ES-I3 (cell line): ENCODE results near the gene SKAP1.

Experiments used
- H3K36me3 ChIP-seq: 2 replicates; pipeline ENCODE4 v1.6.1; 2013; ENCODE audit warnings: mild to moderate bottlenecking, low read length, control low read depth, moderate library complexity; ENCODE audit not compliant: insufficient read depth
- H3K4me1 ChIP-seq: 2 replicates; pipeline ENCODE4 v1.6.1; 2013; ENCODE audit warnings: mild to moderate bottlenecking, control low read depth, low read length; ENCODE audit not compliant: insufficient read depth
- H3K9ac ChIP-seq: 2 replicates; pipeline ENCODE4 v1.6.1; 2013; ENCODE audit warnings: low read depth, mild to moderate bottlenecking, low read length, moderate library complexity
- H3K9me3 ChIP-seq: 2 replicates; pipeline ENCODE4 v1.6.1; 2013; ENCODE audit warnings: mild to moderate bottlenecking, low read length, moderate library complexity; ENCODE audit not compliant: control insufficient read depth, insufficient read depth

The SKAP1 gene

GRCh38 chr17:48241770-48242497 is 188.1 kb downstream of the SKAP1 start:
- H3K9ac ChIP-seq, result no peak overlapping the region
- no peaks in the 10 kb centered on the region for H3K36me3 ChIP-seq
- peaks cover 33% of the 10 kb centered on the region for H3K4me1 ChIP-seq
- no peaks in the 10 kb centered on the region for H3K9me3 ChIP-seq

- Histone ChIP-seq H3K36me3 (no peaks in the 10 kb centered on the region), H3K9ac (no peak overlapping the region), H3K4me1 (peaks cover 27% of the 10 kb centered on the region), H3K9me3 (no peaks in the 10 kb centered on the region)
Measured at GRCh38 chr17:48241131-48241591, 188.9 kb downstream of the SKAP1 start.

- Histone ChIP-seq H3K9ac (no peak overlapping the region), H3K9me3 (no peaks in the 10 kb centered on the region), H3K36me3 (no peaks in the 10 kb centered on the region), H3K4me1 (peaks cover 27% of the 10 kb centered on the region)
Measured at GRCh38 chr17:48240562-48241130, 189.4 kb downstream of the SKAP1 start.

- H3K36me3 ChIP-seq, result no peaks in the 10 kb centered on the region
- peaks cover 27% of the 10 kb centered on the region for H3K4me1 ChIP-seq
- H3K9ac ChIP-seq, result no peak overlapping the region
- H3K9me3 ChIP-seq, result no peaks in the 10 kb centered on the region
Measured at GRCh38 chr17:48240122-48240521, 189.9 kb downstream of the SKAP1 start.

GRCh38 chr17:48239603-48239995 is 190.4 kb downstream of the SKAP1 start:
- Histone ChIP-seq H3K9me3 (no peaks in the 10 kb centered on the region), H3K4me1 (peaks cover 25% of the 10 kb centered on the region), H3K9ac (no peak overlapping the region), H3K36me3 (no peaks in the 10 kb centered on the region)

- H3K9ac ChIP-seq, result no peak overlapping the region
- H3K4me1 ChIP-seq, result peaks cover 20% of the 10 kb centered on the region
- no peaks in the 10 kb centered on the region for H3K36me3 ChIP-seq
- no peaks in the 10 kb centered on the region for H3K9me3 ChIP-seq
Measured at GRCh38 chr17:48238933-48239602, 190.9 kb downstream of the SKAP1 start.

- peaks cover 17% of the 10 kb centered on the region; the same call in 1 of the 2 replicates for H3K4me1 ChIP-seq
- no peak overlapping the region for H3K9ac ChIP-seq
- H3K9me3 ChIP-seq, result no peaks in the 10 kb centered on the region
- H3K36me3 ChIP-seq, result no peaks in the 10 kb centered on the region
Measured at GRCh38 chr17:48237456-48237855, 192.6 kb downstream of the SKAP1 start.

GRCh38 chr17:48236681-48237134 is 193.3 kb downstream of the SKAP1 start:
- Histone ChIP-seq H3K9ac (no peak overlapping the region), H3K4me1 (peaks cover 11% of the 10 kb centered on the region; the same call in 1 of the 2 replicates), H3K36me3 (no peaks in the 10 kb centered on the region), H3K9me3 (no peaks in the 10 kb centered on the region)

- H3K36me3 ChIP-seq, result no peaks in the 10 kb centered on the region
- H3K4me1 ChIP-seq, result no peaks in the 10 kb centered on the region
- H3K9me3 ChIP-seq, result no peaks in the 10 kb centered on the region
- no peak overlapping the region for H3K9ac ChIP-seq
Measured at GRCh38 chr17:48234922-48235321, 195.1 kb downstream of the SKAP1 start.

GRCh38 chr17:48231995-48232959 is 197.7 kb downstream of the SKAP1 start:
- H3K9ac ChIP-seq, result no peak overlapping the region
- H3K36me3 ChIP-seq, result no peaks in the 10 kb centered on the region
- H3K9me3 ChIP-seq, result no peaks in the 10 kb centered on the region
- no peaks in the 10 kb centered on the region for H3K4me1 ChIP-seq

- peaks cover 10% of the 10 kb centered on the region; the same call in 1 of the 2 replicates for H3K4me1 ChIP-seq
- H3K9me3 ChIP-seq, result no peaks in the 10 kb centered on the region
- no peaks in the 10 kb centered on the region for H3K36me3 ChIP-seq
- H3K9ac ChIP-seq, result no peak overlapping the region
Measured at GRCh38 chr17:48229936-48230335, 200.1 kb downstream of the SKAP1 start.

GRCh38 chr17:48228720-48229119 is 201.3 kb downstream of the SKAP1 start:
- H3K9ac ChIP-seq, result no peak overlapping the region
- H3K9me3 ChIP-seq, result no peaks in the 10 kb centered on the region
- H3K36me3 ChIP-seq, result no peaks in the 10 kb centered on the region
- peaks cover 13% of the 10 kb centered on the region; the same call in 1 of the 2 replicates for H3K4me1 ChIP-seq

GRCh38 chr17:48225725-48226567 is 204.1 kb downstream of the SKAP1 start:
- Histone ChIP-seq H3K4me1 (peaks cover 13% of the 10 kb centered on the region; the same call in 1 of the 2 replicates), H3K36me3 (no peaks in the 10 kb centered on the region), H3K9me3 (no peaks in the 10 kb centered on the region), H3K9ac (no peak overlapping the region)
